Activated naive CD4-positive, alpha-beta T cell treated with anti-CD3 and anti-CD28 coated beads, Interleukin-2, amount 50 U/mL, for 24 hours (primary cell): ENCODE results near the gene MEGF11.

Source experiments
- H3K27ac Mint-ChIP-seq: one replicate; pipeline ENCODE4 v1.8.0; 2021; ENCODE audit warnings: mild to moderate bottlenecking, mixed read lengths
- H3K27me3 Mint-ChIP-seq: one replicate; pipeline ENCODE4 v1.8.0; 2021; ENCODE audit warnings: mixed read lengths
- H3K36me3 Mint-ChIP-seq: one replicate; pipeline ENCODE4 v1.8.0; 2021; ENCODE audit warnings: mixed read lengths
- H3K4me1 Mint-ChIP-seq: one replicate; pipeline ENCODE4 v1.8.0; 2021; ENCODE audit warnings: mixed read lengths
- H3K4me3 Mint-ChIP-seq: one replicate; pipeline ENCODE4 v1.8.0; 2021; ENCODE audit warnings: mild to moderate bottlenecking, mixed read lengths
- H3K9me3 Mint-ChIP-seq: one replicate; pipeline ENCODE4 v1.8.0; 2021; ENCODE audit warnings: mixed read lengths

The MEGF11 gene

GRCh38 chr15:66065325-66065724, 188.2 kb downstream of the MEGF11 start:
- H3K9me3 Mint-ChIP-seq, result no peaks in the 10 kb centered on the region
- H3K4me1 Mint-ChIP-seq, result no peaks in the 10 kb centered on the region
- peaks cover 3% of the 10 kb centered on the region for H3K27me3 Mint-ChIP-seq
- no peak overlapping the region for H3K4me3 Mint-ChIP-seq
- no peak overlapping the region for H3K27ac Mint-ChIP-seq
- H3K36me3 Mint-ChIP-seq, result no peaks in the 10 kb centered on the region

DNA sequence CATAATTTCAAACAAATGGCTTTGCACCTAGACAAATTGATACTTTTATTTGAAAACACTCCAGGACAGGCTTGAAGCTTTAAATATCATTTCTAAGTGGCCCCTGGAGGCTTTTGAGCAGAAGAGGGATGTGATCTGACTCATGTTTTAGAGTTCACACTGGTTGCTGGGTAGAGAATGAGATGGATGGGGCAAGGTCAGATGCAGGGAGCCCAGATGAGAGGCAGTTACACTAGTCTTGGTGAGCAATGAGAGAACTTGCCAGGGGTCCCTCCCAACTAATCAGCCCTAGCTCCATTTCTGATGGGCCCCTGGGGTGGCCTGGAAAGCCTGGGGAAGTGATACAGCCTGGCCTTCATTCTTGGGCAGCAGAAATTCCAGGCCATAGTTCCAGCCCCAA, 190.4 kb downstream of the MEGF11 start:
- H3K4me1 Mint-ChIP-seq, result no peaks in the 10 kb centered on the region
- H3K36me3 Mint-ChIP-seq, result no peaks in the 10 kb centered on the region
- no peaks in the 10 kb centered on the region for H3K9me3 Mint-ChIP-seq
- no peak overlapping the region for H3K4me3 Mint-ChIP-seq
- peaks cover 3% of the 10 kb centered on the region for H3K27me3 Mint-ChIP-seq
- H3K27ac Mint-ChIP-seq, result no peak overlapping the region

DNA sequence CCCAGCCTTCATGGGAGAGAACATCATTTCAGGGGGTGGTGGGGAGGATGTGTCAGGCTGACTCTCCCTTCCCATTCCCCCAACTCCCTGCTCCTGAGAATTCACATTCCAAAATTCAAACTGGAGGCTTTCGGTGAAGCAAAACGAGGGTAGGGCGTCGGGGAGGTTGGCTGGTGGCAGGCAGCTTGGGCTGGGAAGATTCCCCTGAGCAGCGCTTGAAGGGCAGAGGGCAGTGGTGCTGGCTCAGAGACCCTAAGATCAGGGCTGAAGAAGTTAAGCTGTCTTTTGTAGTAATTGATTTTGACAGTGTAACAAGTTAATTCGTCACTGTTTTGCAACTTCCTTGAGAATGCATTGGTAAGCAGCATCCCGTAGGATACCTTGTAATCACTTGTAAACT, 196.5 kb downstream of the MEGF11 start:
- Mint-ChIP-seq H3K4me1 (no peaks in the 10 kb centered on the region), H3K27me3 (peaks cover 3% of the 10 kb centered on the region), H3K27ac (no peak overlapping the region), H3K36me3 (no peaks in the 10 kb centered on the region), H3K9me3 (no peaks in the 10 kb centered on the region), H3K4me3 (no peak overlapping the region)

DNA sequence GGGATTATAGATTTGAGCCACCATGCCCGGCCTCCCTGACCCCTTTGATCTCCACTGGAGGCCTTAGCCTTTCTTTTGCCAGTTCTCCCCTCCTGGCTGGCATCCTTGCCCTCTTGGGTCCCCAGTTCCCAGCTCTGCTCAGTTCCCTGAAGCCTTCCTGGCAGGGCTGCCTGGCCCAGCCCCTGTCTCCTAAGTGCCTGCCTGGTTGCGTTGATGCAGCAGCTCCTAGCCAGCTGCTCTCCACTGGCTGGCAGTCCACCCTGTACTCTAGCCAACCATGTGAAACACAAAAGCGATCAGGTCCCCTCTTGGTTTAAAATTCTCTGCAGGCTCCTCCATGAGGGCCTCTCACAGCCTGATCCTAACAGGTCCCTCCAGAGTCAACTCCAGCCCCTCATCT, 199.6 kb downstream of the MEGF11 start:
- H3K9me3 Mint-ChIP-seq, result no peaks in the 10 kb centered on the region
- H3K27ac Mint-ChIP-seq, result no peak overlapping the region
- no peaks in the 10 kb centered on the region for H3K27me3 Mint-ChIP-seq
- no peaks in the 10 kb centered on the region for H3K4me1 Mint-ChIP-seq
- no peak overlapping the region for H3K4me3 Mint-ChIP-seq
- H3K36me3 Mint-ChIP-seq, result no peaks in the 10 kb centered on the region

- no peaks in the 10 kb centered on the region for H3K4me1 Mint-ChIP-seq
- no peaks in the 10 kb centered on the region for H3K36me3 Mint-ChIP-seq
- no peaks in the 10 kb centered on the region for H3K27me3 Mint-ChIP-seq
- no peaks in the 10 kb centered on the region for H3K9me3 Mint-ChIP-seq
- no peak overlapping the region for H3K4me3 Mint-ChIP-seq
- no peak overlapping the region for H3K27ac Mint-ChIP-seq
These were observed 201.7 kb downstream of the MEGF11 start for GRCh38 chr15:66051833-66052232.

- H3K27ac Mint-ChIP-seq, result no peak overlapping the region
- H3K9me3 Mint-ChIP-seq, result no peaks in the 10 kb centered on the region
- H3K36me3 Mint-ChIP-seq, result no peaks in the 10 kb centered on the region
- H3K4me3 Mint-ChIP-seq, result no peak overlapping the region
- H3K27me3 Mint-ChIP-seq, result no peaks in the 10 kb centered on the region
- no peaks in the 10 kb centered on the region for H3K4me1 Mint-ChIP-seq
These were observed 203.3 kb downstream of the MEGF11 start for GRCh38 chr15:66050264-66050663.

DNA sequence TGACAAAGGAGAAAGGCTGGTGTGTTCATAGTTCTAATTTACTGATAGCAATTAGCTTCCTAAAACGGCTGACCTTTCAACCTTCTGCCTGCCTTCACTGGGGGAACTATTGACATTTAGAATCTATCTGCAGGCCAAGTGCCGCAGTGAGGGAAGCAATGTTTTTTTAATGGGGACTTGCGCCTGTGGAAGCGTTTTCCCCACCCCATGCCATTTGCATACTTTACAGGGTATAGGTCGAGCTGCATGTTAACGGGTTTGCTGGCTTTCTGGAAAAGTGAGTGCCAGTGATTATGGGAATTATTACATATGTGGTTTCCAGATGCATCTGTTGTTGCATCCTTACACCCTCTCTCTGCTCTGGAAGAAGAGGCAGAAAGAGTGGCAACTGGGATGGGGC, 204.2 kb downstream of the MEGF11 start:
- Mint-ChIP-seq H3K9me3 (no peaks in the 10 kb centered on the region), H3K27me3 (no peaks in the 10 kb centered on the region), H3K27ac (no peak overlapping the region), H3K4me1 (no peaks in the 10 kb centered on the region), H3K36me3 (no peaks in the 10 kb centered on the region), H3K4me3 (no peak overlapping the region)

GRCh38 chr15:66047321-66048024, 206.1 kb downstream of the MEGF11 start:
- peaks cover 3% of the 10 kb centered on the region for H3K27me3 Mint-ChIP-seq
- no peak overlapping the region for H3K27ac Mint-ChIP-seq
- H3K36me3 Mint-ChIP-seq, result no peaks in the 10 kb centered on the region
- no peak overlapping the region for H3K4me3 Mint-ChIP-seq
- H3K4me1 Mint-ChIP-seq, result no peaks in the 10 kb centered on the region
- H3K9me3 Mint-ChIP-seq, result no peaks in the 10 kb centered on the region

GRCh38 chr15:66046751-66047150, 206.8 kb downstream of the MEGF11 start:
- H3K9me3 Mint-ChIP-seq, result no peaks in the 10 kb centered on the region
- H3K36me3 Mint-ChIP-seq, result no peaks in the 10 kb centered on the region
- no peaks in the 10 kb centered on the region for H3K4me1 Mint-ChIP-seq
- H3K27ac Mint-ChIP-seq, result no peak overlapping the region
- peaks cover 3% of the 10 kb centered on the region for H3K27me3 Mint-ChIP-seq
- no peak overlapping the region for H3K4me3 Mint-ChIP-seq

DNA sequence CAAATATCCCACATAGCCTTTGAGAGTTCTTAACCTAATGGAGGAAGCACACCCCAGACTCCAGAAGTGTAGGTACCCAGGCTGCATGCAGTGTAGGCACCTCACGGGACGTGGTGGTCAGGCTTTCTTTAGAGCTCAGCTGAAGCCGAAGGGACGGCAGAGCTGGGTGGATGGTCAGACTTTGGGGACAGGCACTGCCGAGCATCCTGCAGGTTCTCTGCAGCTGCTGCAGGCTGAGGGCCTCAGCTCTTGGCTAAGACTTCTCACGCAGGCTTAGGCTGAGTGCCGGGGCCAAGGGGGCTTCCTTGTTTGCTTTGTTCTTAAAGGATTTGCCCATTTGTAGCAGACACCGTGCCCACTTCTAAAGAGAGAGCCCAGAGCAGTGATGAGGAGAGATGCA, 207.2 kb downstream of the MEGF11 start:
- Mint-ChIP-seq H3K4me3 (no peak overlapping the region), H3K9me3 (no peaks in the 10 kb centered on the region), H3K4me1 (no peaks in the 10 kb centered on the region), H3K27me3 (peaks cover 5% of the 10 kb centered on the region), H3K27ac (no peak overlapping the region), H3K36me3 (no peaks in the 10 kb centered on the region)

DNA sequence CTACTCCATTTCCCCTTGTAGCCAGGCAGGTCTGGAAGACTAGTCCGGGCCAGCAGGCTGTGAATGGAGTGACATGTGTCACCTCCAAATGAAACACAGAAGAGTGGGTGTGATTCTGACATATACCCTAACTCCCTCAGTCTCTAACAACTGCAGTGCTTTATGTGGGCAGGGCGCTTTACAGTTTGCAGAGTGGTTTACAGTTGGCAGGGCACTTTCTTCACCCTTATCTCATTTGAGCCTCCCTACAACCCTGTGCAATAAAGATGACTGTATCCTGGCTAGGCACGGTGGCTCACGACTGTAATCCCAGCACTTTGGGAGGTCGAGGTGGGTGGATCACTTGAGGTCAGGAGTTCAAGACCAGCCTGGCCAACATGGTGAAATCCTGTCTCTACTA, 208.0 kb downstream of the MEGF11 start:
- Mint-ChIP-seq H3K4me1 (no peaks in the 10 kb centered on the region), H3K9me3 (no peaks in the 10 kb centered on the region), H3K4me3 (no peak overlapping the region), H3K36me3 (no peaks in the 10 kb centered on the region), H3K27ac (no peak overlapping the region), H3K27me3 (peaks cover 9% of the 10 kb centered on the region)

GRCh38 chr15:66044837-66045236, 208.7 kb downstream of the MEGF11 start:
- H3K27ac Mint-ChIP-seq, result no peak overlapping the region
- H3K9me3 Mint-ChIP-seq, result no peaks in the 10 kb centered on the region
- H3K4me3 Mint-ChIP-seq, result no peak overlapping the region
- H3K36me3 Mint-ChIP-seq, result no peaks in the 10 kb centered on the region
- H3K4me1 Mint-ChIP-seq, result no peaks in the 10 kb centered on the region
- H3K27me3 Mint-ChIP-seq, result peaks cover 10% of the 10 kb centered on the region

DNA sequence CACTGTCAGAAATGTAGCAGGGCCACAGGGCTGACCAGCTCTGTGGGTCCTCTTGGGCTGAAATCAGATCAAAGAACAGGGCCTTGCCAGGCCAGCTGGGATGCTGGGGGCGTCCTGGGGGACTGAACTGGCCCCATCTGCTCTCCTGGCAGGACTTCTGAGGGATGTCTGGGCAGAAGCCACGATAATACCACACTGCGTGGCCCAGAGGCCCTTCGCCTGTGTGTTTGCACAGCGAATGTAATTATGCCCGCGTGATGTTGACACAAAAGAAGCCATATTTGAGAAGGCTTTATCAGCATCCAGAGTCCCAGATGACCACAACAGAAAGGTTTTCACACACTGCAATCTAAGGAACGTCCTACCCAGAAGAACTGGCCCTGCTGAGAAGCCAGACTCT, 210.3 kb downstream of the MEGF11 start:
- Mint-ChIP-seq H3K27ac (no peak overlapping the region), H3K27me3 (peaks cover 11% of the 10 kb centered on the region), H3K9me3 (no peaks in the 10 kb centered on the region), H3K4me1 (no peaks in the 10 kb centered on the region), H3K4me3 (no peak overlapping the region), H3K36me3 (no peaks in the 10 kb centered on the region)

DNA sequence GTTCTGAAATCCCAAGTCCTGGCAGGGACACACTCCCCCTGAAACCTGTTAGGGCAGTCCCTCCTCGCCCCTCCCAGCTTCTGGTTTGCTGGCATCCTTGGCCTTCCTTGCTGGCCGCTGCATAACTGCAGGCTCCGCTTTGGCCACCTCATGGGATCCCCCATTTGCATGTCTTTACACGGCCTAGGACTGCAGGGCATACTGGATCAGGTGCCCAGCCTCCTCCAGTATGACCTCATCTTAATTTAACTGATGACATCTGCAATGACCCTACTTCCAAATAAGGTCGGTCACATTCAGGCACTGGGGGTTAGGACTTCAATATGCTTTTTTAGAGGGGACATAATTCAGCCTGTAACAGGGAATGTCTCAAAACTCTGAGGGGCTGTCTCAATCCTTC, 210.9 kb downstream of the MEGF11 start:
- no peaks in the 10 kb centered on the region for H3K9me3 Mint-ChIP-seq
- H3K4me3 Mint-ChIP-seq, result no peak overlapping the region
- no peak overlapping the region for H3K27ac Mint-ChIP-seq
- H3K27me3 Mint-ChIP-seq, result peaks cover 11% of the 10 kb centered on the region
- no peaks in the 10 kb centered on the region for H3K4me1 Mint-ChIP-seq
- H3K36me3 Mint-ChIP-seq, result no peaks in the 10 kb centered on the region

GRCh38 chr15:66041276-66041675, 212.3 kb downstream of the MEGF11 start:
- Mint-ChIP-seq H3K27ac (no peak overlapping the region), H3K4me3 (no peak overlapping the region), H3K36me3 (no peaks in the 10 kb centered on the region), H3K27me3 (peaks cover 11% of the 10 kb centered on the region), H3K9me3 (no peaks in the 10 kb centered on the region), H3K4me1 (no peaks in the 10 kb centered on the region)

DNA sequence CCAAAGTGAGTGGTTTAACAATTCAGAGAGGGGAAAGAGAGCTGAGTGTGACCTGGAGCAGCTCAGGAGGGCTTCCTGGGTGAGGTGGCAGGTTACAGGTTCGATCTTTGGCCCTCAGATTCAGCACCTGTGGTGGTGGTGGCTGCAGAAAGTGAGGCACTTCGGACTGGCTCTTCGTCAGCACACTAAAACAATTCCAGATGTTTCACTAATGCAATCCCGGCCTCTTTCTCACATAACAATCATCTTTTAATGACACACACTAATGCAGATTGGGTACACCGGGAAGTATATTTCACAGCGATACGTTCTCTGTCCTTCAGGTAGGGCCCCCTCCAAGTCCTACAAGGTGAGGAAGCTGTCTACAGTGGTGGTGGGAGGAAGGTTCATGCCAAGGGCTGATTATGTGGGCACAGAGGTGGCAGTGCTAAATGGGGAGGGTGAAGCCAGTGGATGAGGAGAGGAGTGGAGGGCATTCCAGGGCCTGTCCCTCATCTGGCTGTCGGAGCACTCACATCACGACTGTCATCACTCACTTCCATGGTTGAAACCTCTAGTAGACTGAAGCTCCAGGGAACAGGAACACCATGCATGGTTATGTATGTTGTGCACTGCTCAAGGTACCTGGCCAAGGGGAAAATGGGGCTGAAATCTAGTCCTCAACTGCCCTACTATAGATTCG, 213.2 kb downstream of the MEGF11 start:
- H3K4me1 Mint-ChIP-seq, result no peaks in the 10 kb centered on the region
- H3K27me3 Mint-ChIP-seq, result peaks cover 11% of the 10 kb centered on the region
- H3K27ac Mint-ChIP-seq, result no peak overlapping the region
- no peak overlapping the region for H3K4me3 Mint-ChIP-seq
- no peaks in the 10 kb centered on the region for H3K36me3 Mint-ChIP-seq
- no peaks in the 10 kb centered on the region for H3K9me3 Mint-ChIP-seq
